GM21515 (cell line): Measurements from ENCODE around the gene TMEM267.
"Not testable (repeated sequence)": the region's sequence is repeated elsewhere in the genome, so short reads cannot be mapped to it uniquely, and the experiment has no call there.

Source experiments
- ATAC-seq: cut with Tn5 transposase; IDR thresholded peaks from one replicate; pipeline ENCODE4 v1.9.1; 2021; ENCODE audit not compliant: unreplicated experiment

Gene TMEM267

DNA sequence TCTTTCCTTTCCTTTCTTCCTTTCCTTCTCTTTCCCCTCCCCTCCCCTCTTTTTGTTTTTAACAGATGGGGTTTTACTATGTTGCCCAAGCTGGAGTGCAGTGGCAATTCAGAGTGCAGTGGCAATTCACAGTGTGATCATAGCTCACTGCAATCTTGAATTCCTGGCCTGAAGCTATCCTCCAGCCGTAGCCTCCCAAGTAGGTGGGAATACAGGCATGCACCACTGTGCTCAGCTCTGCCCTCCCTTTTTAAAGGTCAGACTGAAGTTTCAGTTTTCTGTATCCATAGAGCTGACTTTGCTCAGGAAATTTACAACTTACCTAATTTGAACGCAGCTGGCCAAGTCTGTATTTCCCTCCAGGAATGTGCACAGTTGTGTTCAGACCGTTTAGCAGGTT, 72.2 kb downstream of the TMEM267 start:
- no peak for ATAC-seq

DNA sequence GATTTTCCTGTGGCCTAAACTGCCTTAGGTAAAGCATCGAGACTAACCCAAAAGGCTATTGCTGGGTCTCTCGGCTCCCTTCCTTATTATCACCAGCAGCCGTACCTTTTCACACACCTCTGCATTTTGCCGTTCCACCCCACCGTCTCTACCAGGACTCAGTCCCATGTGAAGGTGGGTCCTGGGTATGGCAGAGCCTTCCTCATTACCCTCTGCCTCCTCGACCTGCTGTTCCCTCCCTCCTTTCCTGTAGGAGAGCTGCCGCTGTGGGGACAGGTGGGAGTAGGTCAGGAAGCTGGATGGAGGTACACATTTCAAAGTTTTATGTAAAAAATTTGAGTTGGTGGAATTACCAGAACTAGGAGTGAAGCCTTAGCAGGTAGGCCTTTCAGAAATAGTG, 73.3 kb downstream of the TMEM267 start:
- no peak for ATAC-seq

DNA sequence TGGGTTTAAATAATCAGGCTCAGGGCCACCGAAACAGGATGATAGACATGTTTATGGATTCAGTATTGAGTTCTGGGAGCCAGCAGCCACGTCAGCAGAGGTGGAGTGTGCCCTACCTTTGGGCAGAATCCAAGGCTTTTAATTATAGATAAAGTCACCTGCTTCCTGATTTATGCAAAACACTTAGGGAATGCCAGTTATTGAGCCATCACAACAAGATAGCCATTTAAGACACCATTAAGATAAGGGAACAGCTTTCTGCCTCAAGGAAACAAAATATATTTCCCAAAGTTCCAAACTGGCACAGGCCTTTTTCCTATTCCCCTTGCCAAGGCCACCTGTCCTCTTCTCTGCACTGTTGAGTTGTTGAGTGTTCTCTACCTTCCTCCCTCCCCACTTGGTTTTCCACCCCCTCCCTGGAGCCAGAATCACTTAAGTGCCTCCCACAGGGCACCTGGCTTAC, 73.8 kb downstream of the TMEM267 start:
- no peak for ATAC-seq

DNA sequence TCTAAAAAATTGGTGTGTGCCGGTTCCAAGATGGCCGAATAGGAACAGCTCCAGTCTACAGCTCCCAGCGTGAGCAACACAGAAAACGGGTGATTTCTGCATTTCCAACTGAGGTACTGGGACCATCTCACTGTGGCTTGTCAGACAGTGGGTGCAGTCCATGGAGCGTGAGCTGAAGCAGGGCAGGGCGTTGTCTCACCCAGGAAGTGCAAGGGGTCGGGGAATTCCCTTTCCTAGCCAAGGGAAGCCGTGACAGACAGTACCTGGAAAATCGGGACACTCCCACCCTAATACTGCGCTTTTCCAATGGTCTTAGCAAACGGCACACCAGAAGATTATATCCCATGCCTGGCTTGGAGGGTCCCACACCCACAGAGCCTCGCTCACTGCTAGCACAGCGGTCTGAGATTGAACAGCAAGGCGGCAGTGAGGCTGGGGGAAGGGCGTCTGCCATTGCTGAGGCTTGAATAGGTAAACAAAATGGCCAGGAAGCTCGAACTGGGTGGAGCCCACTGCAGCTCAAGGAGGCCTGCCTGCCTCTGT, 81.1 kb downstream of the TMEM267 start:
- ATAC-seq = not testable (repeated sequence)

DNA sequence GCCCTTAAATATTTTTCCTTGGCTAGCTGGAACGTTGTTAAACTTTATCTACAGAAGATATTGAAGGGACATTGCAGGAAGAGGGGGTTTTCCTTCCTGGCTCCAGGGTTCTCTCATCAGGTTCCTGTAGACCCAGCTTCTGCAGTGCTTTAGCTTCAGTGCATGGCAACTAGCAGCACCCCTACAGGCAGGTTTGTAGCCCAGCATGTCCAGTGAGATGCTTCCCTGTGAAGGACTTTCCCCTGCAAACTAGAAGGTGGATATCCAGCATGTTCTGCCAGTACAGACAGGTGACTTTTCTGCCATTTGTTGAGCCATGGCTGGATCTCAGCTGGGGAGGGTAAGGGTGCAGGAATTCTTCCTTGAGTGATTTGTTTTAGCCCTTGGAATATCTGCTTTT, 81.8 kb downstream of the TMEM267 start:
- ATAC-seq = no peak

DNA sequence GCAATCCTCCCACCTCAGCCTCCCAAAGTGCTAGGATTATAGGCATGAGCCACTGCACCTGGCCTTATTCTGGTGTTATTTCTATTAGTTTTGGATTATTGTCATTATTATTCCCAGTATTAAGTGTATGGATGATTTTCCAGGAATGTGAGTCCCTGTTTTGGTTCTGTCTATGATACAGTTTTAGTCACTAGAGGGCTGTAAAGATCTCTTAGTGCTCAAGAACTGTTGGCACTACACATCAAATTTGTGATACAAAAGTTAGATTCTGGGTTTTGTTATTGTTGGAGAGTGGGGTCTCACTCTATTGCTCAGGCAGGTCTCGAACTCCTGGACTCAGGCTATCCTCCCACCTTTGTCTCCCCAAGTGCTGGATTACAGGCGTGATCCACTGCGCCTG, 83.6 kb downstream of the TMEM267 start:
- ATAC-seq = no peak

DNA sequence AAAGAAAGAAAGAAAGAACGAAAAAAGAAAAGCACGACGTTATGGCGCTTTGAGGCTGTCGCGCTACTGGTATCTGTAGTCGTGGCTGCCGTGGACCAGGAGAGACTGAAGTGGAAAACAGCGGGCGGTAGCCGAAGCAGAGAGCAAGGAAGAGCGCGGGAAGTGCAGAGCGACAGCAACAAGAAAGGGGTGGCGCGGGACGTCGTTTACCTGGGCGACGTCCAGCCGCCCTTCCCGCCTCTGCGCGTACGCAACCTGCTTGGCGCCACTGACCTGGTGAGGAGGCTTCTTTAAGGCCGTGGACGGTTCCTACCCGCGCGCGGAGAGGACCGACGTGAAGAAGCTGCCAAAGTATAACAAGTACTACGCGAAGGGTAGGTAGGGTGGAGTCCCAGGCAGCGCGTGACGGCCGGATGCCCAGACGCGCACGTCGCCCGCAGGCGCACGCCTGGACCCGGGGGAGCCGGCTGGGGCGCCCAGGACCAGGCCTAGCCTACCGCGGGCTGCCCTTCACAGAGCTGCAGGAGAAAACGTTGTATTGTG, 86.8 kb downstream of the TMEM267 start:
- ATAC-seq = peak; percentile 95
